Measurements from ENCODE around the gene GATA5. TPM values are rescaled to one million over a fixed set of nuclear protein-coding genes. Genes with fewer than 3 reads are reported as not detected.

Gene GATA5
- total RNA-seq, 1 donor from 2014 or later = 4.1 TPM

GRCh38 chr20:62417981-62418708, 57.6 kb downstream of the GATA5 start:
- no peak for DNase-seq (ENCODE audit: low spot score)

DNA sequence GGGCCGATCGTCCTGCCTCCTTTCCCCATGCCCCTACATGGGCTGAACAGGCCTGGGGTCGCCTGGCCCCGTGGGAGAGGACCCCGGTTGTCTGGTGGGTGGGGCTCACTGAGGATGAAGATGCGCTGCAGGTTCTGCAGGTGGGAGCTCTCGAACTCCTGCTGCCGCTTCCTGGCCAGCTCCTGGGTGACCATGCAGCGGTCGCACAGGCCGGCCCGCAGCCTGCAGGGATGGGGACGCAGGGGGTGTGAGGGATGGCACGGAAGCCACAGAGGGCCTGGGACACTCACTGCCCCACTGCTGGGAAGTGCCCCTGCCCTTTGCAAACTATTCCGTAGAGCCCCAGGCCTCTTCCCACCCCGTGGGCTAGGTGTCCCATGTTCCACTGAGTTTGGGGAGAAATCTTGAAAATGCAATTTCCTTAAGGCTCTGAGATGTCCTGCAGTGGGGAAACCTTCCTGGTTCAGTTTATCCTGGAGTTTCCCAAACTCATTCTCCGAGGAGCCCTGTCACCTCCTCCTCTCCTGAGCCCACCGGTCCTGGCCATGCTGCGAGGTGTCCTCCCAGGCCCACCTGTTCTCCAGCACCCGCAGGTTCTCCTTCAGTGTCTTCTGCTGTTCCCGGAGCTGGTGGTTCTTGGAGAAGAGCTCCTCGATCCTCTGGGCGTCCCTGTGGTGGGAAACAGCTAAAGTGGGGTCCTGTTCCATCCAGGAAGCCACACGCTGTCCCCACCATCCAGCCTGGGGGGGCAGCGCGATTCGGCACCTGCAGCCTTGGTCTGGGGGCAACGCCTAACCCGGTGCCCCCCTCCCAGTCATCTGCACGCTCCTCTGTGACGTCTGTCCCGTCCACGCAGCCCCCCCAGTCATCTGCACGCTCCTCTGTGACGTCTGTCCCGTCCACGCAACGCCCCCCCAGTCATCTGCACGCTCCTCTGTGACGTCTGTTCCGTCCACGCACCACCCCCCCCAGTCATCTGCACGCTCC, 58.9 kb downstream of the GATA5 start:
- no peak for DNase-seq (ENCODE audit: low spot score)

DNA sequence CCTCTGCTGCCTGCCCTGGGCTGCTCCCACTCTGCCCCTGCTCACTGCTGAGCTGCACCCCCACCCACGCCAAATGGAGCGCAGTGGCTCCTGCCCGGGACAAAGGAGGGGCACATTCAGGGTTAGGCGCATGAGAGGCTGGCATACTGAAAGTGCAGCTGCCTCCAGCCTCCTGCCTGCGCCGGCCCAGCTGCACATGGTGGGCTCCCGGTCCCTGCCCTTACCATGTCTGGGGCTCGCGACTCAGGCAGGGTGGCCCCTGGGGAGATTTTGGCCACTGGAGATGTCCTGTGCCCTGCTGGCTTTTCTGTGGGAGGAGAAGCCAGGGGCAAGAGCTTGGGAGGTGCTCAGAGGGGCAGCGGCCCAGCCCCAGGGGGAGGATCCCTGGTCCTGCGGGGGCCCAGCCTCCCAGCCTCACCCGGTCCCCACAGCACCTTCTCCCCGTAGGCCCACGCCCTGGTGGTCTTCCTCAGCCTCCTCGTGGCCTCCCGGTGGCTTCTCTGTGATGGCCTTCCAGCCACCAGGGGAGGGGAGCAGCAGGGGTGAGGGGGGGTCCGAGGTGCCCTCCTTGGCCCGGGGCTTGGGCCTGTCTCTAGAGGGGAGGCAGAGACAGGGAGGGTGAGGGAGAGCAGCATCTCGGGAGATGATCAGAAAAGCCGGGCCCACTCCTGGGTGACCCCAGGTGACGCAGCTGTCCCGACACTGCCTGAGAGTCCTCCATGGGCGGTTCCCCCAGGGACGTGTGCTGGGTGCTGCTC, 60.3 kb downstream of the GATA5 start:
- DNase-seq (ENCODE audit: low spot score) = no peak

DNA sequence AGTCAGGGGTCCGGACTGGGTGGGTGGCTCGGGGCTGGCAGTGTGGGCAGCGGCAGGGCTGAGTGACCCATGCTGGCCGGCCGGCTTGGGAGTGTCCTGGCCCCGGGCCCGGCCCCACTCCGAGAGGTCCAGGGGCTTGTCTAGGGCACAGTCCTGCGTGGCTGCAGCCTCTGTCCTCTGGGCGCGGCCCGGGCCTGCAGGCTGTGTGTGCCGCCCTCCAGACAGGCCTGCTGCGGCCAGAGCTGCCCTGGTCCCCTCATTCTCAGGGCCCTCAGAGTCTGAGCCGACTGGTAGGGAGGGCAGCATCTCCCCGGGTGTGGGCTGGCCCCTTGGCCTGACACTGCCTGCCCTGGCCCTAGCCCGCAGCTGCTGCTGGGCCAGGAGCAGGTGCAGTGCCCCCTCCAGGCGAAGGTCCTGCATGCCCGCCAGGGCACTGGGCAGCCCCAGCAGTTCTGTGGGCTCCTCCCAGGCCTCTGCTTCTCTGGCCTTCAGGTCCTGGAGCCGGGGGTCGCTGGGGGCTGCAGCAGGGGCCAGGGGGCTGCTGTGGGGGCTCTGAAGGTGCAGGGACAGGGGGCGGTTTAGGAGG, 61.8 kb downstream of the GATA5 start:
- no peak for DNase-seq (ENCODE audit: low spot score)

Other genes starting within 250 kb of the GATA5 start
- 130 TPM for gene OSBPL2, start 237.5 kb downstream of the GATA5 start, total RNA-seq
- 72.6 TPM for gene ADRM1, start 173.0 kb downstream of the GATA5 start, total RNA-seq
- gene LAMA5, start 108.7 kb downstream of the GATA5 start, total RNA-seq = 433 TPM
- 1,691 TPM for gene RPS21, start 88.9 kb downstream of the GATA5 start, total RNA-seq
- 4.0 TPM for gene CABLES2, start 68.7 kb downstream of the GATA5 start, total RNA-seq
- 11.4 TPM for gene RBBP8NL, start 48.5 kb downstream of the GATA5 start, total RNA-seq
- gene SLCO4A1, start 166.5 kb upstream of the GATA5 start, total RNA-seq = 33.2 TPM
- gene NTSR1, start 232.8 kb upstream of the GATA5 start, total RNA-seq = not detected

All from ureter (tissue), 1 donor.